Stimulated activated naive CD4-positive, alpha-beta T cell (primary cell): ENCODE measurements around the gene ADNP2.

Source experiments
- DNase-seq, 6 experiments: peaks; one replicate each; lab custom pipeline; 2025; lab: John Stamatoyannopoulos, UW

Gene ADNP2, protein sequence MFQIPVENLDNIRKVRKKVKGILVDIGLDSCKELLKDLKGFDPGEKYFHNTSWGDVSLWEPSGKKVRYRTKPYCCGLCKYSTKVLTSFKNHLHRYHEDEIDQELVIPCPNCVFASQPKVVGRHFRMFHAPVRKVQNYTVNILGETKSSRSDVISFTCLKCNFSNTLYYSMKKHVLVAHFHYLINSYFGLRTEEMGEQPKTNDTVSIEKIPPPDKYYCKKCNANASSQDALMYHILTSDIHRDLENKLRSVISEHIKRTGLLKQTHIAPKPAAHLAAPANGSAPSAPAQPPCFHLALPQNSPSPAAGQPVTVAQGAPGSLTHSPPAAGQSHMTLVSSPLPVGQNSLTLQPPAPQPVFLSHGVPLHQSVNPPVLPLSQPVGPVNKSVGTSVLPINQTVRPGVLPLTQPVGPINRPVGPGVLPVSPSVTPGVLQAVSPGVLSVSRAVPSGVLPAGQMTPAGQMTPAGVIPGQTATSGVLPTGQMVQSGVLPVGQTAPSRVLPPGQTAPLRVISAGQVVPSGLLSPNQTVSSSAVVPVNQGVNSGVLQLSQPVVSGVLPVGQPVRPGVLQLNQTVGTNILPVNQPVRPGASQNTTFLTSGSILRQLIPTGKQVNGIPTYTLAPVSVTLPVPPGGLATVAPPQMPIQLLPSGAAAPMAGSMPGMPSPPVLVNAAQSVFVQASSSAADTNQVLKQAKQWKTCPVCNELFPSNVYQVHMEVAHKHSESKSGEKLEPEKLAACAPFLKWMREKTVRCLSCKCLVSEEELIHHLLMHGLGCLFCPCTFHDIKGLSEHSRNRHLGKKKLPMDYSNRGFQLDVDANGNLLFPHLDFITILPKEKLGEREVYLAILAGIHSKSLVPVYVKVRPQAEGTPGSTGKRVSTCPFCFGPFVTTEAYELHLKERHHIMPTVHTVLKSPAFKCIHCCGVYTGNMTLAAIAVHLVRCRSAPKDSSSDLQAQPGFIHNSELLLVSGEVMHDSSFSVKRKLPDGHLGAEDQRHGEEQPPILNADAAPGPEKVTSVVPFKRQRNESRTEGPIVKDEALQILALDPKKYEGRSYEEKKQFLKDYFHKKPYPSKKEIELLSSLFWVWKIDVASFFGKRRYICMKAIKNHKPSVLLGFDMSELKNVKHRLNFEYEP

DNA sequence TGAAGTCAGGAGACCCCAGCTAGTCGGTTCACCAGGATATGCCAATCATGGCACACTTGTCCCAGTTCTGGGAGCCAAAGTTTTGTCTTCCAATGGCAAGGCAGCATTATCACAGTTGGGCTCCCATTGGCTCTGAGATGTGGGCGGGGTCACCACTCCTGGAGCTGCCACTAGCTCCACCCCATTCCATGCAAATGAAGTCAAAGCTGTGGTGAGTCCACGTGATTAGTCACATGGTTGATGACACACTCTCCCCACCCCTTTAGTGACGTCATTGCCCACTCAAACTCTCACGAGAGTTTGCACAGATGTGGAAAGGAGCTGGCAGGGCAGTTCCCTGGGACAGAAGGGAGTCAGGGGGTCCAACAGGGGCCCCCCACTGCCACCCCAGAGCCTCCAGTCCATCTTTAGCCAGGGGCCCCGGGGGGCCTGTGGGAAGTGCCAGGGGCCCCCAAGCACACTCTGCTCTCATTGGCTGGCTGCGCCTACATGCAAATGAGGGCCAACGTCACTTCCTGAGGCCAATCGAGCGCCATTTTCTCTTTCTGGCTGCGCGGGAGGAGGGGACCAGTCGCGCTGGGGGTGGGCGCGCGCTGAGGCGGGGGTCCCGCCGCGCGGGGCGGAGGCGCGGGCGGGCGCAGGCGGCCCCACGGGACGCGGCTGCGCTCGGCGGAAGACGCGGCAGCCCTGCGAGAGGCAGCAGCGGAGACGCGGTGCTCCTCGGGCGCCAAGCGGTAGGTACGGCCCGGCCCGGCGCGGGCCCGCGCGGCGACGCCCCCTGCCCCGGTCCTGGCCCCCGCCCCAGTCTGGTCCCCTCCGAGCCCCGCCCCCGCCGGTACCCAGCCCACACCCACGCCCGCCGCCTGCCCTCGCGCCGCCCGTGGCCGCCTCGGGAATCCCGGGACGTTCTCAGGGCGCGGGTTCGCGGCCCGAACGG lies at the start of gene ADNP2:
TSS of gene ADNP2 (plus strand) at position 524 of the 937 bp plus-strand sequence. CDS start 8,281 bp downstream, outside the sequence.
- DNase-seq: peak; percentile 83 to 96 (median 91)

DNA sequence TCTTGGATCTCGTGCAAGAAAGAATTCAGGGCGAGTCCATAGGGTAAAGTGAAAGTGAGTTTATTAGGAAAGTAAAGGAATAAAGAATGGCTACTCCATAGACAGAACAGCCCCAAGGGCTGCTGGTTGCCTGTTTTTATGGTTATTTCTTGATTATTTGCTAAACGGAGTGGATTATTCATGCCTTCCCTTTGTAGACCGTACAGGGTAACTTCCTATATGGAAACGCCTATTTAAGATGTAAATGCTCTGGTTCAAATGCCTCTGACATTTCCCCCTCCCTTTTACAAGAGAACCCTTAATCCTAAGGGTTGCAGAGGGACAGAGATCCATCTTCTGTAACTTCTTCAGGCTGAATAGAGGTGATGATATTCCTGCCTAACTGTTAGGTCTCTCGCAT lies 49.1 kb upstream of the ADNP2 start:
- no peak for DNase-seq

DNA sequence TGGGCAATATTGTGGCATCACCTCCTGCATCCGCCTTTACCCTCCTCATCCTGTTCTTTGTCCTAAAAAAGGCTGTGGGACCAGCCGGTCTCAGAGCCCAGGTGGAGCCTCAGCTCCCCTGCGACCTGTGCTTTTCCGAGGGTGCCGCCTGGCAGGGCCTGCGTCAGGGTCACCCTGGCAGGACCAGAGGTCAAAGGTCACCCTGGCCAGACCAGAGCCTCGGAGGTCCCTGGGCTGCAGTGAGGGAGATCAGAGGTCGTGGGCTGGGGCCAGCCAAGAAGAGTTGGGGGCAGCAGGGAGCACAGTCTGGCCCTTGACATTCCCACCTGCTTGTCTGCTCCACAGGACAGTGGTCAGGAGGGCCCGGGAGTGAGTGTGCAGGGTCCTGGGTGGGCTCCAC lies 43.4 kb upstream of the ADNP2 start:
- DNase-seq: no peak

DNA sequence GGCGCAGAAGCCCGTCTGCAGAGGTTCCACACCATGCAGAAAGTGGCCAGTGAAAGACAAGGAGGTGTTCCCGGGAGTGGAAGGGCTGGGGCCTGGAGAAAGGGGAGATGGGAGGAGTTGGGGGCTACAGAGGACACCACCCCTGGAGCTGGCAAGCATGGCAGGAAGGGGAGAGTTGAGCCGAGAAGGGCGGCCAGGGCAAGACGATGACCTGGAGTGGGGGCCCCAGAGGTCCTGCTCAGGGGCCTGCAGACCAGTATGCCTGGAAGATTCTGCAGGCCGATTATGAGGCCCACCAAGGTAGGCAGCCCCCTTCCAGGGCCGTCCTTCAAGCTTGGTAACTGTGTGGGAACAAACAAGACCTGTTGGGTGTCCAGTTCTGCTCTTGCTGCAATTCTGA lies 41.7 kb upstream of the ADNP2 start:
- DNase-seq: no peak

DNA sequence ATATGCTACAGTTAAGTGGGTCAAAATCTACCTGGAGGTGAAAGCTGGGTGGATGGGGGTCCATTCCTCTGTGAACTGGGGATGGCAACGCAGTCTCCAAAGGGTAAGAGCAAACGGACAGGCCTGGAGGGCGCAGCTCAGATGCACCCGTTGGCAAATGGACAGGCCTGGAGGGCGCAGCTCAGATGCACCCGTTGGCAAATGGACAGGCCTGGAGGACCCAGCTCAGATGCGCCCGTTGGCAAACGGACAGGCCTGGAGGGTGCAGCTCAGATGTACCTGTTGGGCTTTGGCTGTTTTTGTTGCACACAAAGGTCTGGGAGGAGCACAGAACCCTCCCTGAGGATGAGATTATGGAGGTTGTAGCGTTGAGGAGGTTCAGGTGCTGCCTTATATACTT lies 41.2 kb upstream of the ADNP2 start:
- DNase-seq: no peak

DNA sequence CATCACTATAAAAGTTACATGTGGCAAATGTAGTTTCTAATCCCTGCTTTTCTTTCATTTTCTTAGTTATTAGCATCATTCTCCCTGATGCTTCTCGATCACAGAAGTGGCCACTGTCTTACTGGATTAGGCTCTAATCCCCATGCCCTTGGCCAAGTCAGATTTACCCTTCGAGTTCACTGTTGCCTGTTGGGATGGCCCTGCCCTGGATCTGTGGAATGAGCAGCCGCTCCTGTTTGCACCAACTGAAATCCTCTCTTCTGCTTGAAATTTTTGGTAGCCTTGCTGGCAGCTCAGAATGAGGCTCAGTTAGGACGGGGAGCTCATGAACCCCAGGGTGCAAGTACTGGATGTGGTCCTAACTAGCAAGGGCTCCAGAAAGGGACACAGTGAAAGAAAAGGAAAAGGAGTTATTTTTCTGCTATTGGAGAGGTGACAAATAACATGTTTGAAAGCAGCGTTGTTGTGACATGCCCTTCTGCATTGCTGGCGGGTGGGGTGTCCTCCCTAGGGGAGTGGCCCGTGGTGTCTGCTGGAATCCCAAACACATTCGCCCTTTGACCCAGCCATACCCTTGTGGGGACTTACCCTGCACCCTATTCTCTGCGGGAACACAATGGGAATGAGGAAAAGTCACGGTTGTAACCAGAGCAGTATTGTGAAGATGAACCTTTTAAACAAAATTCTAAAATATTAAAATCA lies 40.3 kb upstream of the ADNP2 start:
- DNase-seq: no peak

DNA sequence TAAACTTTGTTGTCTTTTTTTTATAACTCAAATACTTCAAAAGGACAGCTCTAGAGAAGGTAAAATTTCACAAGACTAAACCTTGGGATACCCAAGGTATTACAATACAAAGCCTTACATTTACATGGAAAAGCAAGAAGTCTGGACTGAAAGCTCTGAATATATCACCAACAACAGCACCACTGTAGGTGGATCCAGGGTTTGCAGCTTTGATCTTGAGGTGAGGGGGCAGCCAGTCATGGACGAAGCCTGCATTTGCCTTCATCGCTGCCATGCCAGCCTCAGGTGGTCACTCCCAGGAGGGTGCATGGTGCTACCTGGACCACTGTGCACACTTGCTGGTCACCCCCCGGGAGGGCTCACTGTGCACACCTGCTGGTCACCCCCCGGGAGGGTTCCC lies 38.2 kb upstream of the ADNP2 start:
- DNase-seq: no peak

DNA sequence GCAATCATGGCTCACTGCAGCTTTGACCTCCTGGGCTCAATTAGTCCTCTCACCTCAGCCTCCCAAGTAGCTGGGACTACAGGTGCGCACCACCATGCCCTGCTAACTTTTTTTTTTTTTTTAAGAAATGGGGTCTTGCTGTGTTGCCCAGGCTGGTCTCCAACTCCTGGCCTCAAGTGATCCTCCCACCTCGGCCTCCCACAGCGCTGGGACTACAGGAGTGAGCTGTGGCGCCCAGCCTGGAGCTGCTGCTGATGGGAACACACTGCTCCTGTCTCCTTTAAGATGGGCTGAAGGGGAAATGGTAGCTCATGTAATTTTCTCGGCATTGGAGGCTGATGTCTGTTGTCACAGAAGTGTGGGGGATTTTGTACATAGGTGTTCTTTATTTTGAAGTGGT lies 34.9 kb upstream of the ADNP2 start:
- DNase-seq: no peak

DNA sequence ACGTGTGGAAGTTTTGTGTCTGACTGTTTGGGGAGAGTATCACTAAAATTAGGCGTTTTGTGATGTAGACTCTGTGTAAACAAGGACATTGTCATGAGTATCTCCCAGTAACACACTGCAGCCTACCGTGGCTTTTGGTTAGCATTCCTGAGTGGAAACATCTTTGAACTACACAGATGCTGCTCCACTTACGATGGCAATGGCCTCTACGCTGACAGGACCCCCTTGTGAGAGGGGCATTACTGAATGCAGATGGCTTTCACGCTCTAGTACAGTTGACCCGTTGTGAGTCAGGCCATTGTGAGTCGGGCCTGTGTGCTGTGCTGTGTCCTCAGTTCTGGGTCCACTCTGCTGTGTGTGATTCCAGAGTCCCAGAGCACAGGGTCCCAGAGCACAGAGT lies 34.4 kb upstream of the ADNP2 start:
- no peak for DNase-seq

DNA sequence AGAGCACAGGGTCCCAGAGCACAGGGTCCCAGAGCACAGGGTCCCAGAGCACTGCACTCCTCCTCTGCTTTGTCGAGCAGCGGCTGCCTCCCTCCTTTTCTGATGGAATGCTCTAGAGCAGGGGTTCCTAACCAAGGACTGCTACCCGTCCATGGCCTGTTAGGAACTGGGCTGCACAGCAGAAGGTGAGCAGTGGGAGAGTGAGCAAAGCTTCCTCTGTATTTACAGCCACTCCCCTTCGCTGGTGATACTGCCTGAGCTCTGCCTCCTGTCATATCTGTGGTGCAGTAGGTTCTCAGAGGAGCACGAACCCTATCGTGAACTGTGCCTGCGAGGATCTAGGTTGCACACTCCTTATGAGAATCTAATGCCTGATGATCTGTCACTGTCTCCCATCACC lies 33.1 kb upstream of the ADNP2 start:
- no peak for DNase-seq

DNA sequence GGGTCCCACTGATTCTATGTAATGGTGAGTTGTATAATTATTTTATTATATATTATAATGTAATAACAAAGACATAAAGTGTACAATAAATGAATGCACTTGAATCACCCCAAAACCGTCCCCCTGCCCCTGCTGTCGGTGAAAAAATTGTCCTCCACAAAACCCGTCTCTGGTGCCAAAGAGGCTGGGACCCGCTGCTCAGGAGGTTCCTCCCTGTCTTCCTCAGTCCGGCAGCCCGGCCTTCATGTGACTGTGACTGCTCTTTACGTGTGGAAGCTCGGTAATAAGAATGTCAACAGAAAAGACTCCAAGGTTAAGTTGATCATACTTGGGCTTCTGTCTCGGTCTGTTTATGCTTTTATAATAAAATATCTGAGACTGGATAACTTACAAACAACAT lies 32.7 kb upstream of the ADNP2 start:
- DNase-seq: no peak

DNA sequence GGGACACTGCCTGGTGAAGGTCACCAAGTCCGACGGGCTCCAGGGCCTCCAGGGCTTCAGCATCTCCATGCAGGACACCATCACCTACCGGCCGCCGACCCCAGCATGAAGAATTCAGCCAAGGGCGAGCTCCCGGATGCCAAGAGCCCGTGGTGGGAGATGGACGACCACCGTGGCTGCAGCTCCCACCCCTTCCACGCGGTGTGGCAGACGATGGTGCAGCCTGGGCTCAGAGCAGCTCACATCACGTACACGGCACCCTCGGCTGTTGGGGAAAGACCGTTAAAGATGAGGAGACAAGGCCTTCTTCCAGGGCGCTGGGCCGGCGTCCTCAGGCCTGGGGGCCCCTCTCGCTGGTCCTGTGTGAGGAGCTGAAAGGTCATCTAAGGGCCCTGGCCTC lies 31.2 kb upstream of the ADNP2 start:
- no peak for DNase-seq

DNA sequence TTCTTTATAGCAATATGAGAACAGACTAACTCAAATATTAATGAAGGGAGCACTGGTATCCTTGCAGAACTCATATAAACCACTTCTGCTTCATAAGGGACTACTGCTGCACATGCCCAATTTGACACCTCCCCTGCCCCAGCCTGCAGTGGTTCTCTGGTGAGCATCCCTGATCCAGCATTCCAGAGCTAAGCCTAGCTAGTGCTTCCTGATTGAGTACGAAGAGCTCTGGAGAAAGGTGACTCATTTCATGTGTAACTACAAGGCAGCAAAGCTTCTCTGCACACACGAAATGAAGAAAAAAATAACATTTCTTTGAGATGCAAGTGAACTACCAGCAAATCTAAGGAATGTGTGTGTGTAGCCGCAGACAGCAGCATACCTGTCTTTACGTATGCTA lies 22.8 kb upstream of the ADNP2 start:
- DNase-seq: no peak

DNA sequence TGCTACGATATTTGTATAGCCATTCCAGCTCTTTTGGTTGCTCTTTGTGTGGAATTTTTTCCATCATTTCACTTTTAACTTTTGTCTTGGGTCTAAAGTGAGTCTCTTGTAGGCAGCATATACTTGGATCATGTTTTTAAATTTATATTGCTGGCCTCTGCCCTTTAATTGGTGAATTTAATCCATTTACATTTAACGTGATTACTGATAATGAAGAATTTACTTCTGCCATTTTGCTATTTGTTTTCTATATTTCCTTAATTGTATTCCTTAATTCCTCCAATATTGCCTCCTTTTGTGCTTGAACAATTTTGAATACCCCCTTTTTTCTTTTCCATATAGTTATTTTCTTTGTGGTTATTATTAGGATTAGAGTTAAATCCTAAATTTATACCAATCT lies 21.0 kb upstream of the ADNP2 start:
- no peak for DNase-seq

DNA sequence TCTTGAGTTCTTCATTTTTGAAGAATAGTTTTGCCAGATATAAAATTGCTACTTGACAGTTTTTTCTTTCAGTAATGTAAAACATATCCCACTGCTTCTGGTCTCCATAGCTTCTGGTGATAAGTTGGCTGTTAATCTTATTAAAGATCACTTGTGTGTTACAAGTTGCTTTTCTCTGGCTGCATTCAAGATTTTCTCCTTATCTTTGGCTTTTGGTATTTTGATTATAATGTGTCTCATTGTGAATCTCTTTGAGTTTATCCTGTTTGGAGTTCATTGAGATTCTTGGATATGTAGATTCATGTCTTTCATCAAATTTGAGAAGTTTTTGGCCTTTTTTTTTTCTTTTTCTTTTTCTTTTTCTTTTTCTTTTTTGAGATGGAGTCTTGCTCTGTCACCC lies 20.2 kb upstream of the ADNP2 start:
- DNase-seq: no peak

DNA sequence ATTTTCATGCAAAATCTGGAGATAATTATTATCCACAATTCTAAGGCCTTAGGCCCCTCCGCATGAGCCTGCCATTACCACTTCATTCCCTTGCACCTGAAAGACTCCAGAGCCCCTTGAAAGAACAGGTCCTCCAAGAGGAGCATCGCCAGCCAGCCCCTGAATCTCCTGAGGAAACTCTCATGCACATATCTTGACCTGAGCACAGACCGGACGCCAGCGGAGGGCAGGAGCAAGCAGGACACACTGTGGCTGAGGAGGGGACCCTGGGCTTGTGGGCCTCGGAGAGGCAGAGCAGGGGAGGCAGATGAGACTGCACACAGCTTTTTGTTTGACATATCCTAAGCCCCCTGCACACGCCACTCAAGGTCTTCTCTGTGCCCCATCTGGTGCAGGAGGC lies 13.6 kb upstream of the ADNP2 start:
- DNase-seq: no peak

DNA sequence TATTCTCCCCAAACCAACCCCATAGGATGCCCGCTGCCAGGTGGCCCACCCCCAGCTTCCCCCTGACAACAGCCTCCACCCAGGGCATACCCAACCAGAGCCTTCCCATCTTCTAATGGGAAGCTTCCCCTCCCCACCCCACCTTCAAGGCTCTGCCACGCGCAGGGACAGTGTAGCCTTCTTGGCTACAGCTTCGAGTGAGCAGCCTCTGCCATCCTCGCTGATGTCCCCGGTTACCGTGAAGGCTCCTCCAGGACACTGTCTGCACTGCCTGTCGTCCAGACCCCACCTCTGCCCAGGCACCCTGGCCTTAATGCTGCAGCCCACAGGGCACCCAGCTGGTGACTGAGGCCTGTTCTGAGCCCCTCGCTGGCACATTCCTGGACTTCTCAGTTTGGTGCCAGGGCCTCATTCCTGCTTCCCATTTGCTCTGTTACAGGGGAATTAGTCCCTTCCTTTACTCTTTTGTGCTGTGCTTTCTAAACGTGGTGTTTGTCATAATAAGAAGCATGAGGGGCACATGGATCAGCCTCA lies 13.0 kb upstream of the ADNP2 start:
- DNase-seq: no peak

DNA sequence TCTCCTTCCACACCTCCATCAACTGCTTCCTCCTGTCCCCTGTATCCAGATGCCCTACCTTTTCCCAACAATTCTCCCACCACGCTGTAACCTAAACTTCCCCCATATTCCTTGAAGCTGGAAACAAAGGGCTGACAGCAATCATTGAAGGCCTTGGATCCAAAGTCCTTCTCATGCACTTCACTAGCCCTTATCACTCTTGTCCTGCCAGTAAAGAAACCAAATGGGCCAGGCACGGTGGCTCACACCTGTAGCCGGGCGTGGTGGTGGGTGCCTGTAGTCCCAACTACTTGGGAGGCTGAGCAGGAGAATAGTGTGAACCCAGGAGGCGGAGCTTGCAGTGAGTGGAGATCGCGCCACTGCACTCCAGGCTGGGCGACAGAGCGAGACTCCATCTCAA lies 11.9 kb upstream of the ADNP2 start:
- no peak for DNase-seq

DNA sequence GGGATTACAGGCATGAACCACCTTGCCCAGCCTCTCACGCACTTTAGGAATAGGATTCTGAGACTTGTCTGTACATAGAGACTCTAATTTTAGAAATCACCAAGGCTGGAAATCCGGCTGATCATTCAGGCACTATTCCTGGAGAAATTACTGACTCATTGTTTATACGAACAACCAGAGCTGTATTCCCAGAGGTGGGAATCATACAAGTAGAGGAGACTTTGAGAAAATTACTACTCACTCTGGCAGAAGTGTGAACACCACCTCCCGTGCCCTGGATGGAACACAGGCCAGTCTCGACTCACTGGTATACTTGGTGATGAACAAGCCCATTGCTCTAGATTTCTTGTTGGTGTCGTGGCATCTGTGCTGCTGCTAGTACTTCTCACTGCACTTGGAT lies 5.8 kb upstream of the ADNP2 start:
- DNase-seq: no peak

DNA sequence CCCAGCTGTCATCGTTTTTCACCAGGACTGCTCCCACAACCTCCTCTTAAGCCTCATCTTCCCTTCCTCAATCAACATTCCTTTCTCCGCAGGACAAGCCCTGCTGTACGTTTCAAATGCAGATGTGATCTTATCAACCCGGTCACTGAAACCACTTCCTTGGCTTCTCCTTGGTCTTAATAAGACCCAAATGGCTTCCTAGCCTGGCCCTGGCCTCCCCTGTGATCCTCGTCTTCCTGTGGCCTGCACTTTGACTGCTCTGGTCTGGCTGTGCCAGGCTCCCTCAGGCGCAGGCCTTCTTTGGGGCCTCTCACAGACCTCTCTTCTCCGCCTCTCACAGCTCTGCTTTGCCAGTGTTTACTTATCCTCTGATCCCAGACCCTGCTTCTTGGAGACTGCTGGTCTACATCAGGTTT lies 4.7 kb upstream of the ADNP2 start:
- no peak for DNase-seq
